Head of caudate nucleus (tissue), 42 donors: ENCODE results near the gene HTT.

Source experiments
- DNase-seq, 42 donors: peaks; one replicate each; pipeline versions ENCODE4 v3.0.0 to v3.0.0-alpha.2; 2020 to 2021; ENCODE audit warnings: mixed read lengths in 7 of 42
- intact Hi-C: fragments of 100-400 bp; cut with DNase I; formaldehyde crosslinking; loops from one replicate; pipeline ENCODE4 v1.15.0; 2022

HTT gene

DNA sequence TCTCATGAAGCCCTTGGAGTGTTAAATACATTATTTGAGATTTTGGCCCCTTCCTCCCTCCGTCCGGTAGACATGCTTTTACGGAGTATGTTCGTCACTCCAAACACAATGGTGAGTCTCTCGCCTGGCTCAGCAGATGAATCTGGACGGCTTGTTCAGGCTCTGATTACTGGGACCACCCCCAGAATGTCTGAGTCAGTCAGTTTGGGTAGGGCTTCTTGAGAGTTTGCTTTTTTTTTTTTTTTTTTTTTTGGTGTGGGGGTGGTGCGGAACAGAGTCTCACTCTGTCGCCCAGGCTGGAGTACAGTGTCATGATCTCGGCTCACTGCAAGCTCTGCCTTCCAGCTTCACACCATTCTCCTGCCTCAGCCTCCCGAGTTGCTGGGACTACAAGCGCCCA is 112.1 kb downstream of the HTT start:
- intact Hi-C loops = no loop called here
- peak in 29 of 42 donors; percentile 8 to 78 (median 43) for DNase-seq

DNA sequence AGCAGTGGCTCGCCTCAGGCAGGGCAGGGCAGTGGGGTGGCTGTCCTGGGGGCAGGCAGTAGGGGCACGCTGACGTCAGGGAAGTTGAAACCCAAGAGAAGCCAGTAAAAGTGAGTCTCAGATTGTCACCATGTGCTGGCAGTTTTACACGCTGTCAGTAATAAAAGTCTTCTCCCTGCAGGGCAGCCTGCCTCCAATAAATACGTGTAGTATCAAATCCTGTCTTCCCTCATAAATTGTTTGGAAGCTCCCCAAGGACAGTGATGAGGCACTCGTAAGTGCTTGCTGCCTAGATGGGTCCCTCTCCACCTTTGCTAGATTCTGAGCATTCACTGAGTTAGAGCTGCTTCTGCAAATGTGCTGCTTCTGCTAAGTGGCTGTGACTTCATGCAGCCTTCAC is 113.6 kb downstream of the HTT start:
- intact Hi-C loops = no loop called here
- peak in 2 of 42 donors; percentile 32 to 33 for DNase-seq

DNA sequence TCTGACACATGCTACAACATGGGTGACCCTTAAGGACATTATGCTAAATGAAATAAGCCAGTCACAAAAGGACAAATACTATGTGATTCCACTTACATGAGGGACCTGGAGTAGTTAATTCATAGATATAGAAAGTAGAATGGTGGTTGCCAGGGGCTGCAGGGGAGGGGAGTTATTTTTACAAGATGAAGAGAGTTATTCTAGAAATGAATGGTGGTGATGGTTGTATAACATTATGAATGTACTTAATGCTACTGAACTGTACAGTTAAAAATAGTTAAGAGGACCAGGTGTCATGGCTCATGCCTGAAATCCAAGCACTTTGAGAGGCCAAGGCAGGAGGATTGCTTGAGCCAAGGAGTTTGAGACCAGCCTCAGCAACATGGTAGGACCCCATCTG is 115.0 kb downstream of the HTT start:
- peak in 1 of 42 donors; percentile 6 for DNase-seq
- intact Hi-C loops = no loop called here

DNA sequence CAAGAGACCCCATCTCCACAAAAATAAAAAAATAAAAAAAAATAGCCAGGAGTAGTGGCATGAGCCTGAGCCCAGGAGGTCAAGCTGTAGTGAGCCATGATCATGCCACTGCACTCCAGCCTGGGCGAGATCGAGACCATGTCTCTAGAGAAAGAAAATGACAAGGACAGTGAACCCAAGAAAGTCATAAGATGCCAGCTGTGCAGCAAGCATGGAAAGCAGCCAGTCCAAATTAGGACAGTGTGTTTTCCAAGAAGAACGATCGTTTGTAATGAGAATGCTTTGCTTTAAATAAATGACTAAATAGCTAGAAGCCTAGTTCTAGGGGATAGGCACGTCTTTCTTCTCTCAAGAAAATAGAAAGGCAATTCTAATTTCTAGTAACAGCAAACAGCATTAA is 116.1 kb downstream of the HTT start:
- intact Hi-C loops = no loop called here
- DNase-seq = peak in 4 of 42 donors; percentile 19 to 35 (median 30)

DNA sequence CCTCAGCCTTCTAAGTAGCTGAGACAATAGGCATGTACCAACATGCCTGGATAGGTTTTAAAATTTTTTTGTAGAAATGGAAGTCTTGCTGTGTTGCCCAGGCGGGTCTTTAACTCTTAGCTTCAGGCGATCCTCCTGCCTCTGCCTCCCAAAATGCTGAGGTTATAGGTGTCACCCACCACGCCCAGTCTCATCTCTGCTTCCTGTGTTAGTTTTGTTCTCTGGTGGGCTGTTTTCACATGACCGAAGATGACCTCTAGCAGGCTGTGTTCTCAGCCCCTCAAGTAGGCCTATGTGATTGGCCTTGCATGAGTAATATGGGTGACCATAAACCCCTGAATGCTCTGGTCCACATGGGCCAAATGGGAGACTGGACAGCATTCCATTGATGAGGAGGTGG is 117.7 kb downstream of the HTT start:
- peak in 3 of 42 donors; percentile 5 to 18 (median 16) for DNase-seq
- intact Hi-C loops = no loop called here

DNA sequence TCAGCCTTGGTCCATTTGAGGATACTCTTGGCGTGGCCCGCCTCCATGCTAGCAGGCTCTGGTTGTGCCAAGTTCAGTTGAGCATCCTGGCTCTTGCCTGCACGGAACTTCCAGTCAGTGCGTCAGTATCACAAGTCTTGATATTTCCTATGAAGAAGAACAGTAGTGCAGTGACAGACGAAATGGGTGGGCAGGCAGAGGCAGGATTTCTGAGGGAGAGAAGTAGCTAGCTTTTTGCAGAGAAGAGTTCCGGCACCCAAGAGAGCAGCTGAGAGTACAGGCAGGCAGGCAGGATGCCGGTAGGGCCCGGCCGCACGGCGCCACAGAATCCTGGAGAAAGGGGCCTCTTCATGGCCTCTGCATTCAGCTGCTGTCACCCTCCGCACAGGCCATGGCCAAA is 118.3 kb downstream of the HTT start:
- DNase-seq = peak in 38 of 42 donors; percentile 15 to 86 (median 54)
- intact Hi-C loops = no loop called here

DNA sequence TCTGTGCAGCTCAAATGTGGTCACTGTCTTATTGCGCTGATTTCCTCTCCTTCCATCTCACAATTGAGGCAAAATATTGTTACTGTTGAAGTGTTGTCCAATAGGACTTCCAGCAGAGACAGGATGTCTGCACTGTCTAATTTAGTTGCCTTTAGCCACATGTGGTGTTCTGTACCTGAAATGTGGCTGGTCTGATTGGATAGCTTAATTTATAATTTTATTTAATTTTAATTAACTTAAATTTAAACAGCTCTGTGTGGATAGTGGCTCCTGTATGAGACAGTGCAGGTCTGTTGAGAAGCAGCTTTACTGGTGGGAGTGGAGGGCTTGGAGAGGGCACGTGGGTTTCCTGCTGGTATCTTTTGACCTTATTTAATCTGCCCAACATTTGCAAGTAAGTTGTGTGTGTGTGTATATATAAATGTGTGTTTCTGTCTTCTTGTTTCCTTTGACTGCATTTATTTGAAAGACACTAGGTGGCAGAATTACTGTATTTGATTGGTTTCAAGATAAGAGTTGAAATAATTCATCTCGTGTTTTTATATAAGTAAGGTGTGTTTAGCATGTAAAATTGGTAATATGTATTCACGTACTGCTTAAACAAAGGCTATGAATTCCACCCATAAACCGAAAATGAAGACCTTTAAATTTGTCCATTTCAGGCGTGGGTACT is 119.2 kb downstream of the HTT start:
- peak in 2 of 42 donors; percentile 4 to 20 for DNase-seq
- intact Hi-C loops = no loop called here

DNA sequence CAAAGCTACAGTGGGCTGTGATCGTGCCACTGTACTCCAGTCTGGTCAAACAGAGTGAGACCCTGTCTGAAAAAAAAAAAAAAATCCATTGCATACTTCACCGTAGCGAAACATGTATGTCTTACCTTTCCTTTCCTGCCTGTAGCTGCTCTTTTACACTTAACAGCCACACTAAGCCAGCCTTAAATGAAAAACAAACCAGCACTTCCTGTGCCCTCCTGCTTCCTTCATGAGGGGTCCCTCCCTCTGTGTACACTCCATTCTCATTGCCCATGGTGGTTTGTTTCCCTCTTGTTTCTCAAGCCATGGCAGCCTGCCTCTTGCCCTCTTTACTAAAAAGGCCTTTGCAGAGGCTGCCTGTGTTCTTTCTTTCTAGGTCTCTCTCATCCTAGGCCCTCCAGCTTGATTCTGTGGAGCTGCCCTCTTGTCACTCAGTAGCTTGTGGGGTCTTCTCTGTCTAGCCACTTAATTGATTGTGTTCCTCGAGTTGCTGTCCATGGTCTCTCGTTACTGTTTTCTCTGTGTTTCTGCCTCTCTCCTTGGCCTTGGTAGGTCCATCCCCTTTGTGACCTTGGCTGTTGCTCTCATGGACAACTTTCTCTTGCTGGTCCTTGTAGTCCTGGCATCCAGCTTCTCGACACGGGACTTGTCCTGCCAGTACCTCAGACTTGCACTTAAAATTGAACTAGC is 122.3 kb downstream of the HTT start:
- intact Hi-C loops = no loop called here
- peak in 2 of 42 donors; percentile 10 to 19 for DNase-seq

DNA sequence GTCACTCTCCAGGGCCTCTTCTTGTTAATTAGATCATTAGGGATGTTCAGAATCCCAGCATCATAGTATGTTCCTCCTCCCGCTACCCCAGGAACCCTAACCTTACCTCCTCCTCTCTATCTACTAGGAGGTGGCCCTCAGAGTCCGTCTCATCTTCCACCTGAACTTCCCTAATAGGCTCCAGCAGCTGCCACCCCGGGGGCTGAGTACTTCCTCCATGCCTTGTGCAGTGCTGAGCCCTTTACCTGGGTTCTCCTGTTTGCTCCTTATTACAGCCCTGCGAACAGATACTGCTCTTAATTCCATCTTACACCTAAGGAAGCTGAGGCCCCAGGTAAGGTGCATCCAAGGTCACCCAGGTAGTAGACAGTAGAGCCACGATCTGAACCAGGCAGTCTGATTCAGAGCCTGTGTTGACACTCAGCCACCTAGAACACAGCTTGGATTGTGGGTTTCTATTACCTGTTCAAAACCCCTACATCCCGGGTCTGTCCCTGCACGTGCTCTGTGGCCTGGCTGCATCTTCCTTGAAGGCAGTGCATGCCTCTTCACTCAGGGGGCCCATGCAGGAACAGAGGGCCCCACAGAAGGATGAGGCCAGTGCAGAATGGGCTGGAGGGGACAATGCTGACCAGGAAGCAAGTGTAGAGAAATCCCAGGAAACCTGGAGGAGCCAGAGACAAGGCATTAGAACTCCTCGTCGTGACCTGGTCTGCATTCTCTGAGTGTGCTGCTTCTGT is 123.1 kb downstream of the HTT start:
- DNase-seq = peak in 3 of 42 donors; percentile 10 to 19 (median 19)
- intact Hi-C loops = no loop called here

DNA sequence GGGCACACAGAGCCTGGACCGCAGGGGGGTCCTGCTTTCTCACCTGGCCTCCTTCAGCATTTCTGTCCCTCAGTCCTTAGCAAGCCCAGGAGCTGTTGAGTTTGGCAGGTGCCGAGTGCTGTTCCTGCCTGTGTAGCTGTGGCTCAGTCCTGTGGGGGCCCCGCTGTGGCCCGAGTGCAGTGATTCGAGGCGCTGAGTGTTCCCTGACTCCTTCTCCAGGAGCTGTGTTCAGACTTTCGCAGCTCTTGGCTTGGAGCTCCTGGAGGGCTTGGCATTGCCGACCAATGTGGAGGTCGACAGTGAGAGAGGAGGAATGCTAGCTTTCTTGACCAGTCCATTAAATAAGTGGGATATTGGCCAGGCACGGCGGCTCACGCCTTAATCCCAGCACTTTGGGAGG is 124.4 kb downstream of the HTT start:
- DNase-seq = peak in 1 of 42 donors; percentile 5
- intact Hi-C loops = no loop called here

DNA sequence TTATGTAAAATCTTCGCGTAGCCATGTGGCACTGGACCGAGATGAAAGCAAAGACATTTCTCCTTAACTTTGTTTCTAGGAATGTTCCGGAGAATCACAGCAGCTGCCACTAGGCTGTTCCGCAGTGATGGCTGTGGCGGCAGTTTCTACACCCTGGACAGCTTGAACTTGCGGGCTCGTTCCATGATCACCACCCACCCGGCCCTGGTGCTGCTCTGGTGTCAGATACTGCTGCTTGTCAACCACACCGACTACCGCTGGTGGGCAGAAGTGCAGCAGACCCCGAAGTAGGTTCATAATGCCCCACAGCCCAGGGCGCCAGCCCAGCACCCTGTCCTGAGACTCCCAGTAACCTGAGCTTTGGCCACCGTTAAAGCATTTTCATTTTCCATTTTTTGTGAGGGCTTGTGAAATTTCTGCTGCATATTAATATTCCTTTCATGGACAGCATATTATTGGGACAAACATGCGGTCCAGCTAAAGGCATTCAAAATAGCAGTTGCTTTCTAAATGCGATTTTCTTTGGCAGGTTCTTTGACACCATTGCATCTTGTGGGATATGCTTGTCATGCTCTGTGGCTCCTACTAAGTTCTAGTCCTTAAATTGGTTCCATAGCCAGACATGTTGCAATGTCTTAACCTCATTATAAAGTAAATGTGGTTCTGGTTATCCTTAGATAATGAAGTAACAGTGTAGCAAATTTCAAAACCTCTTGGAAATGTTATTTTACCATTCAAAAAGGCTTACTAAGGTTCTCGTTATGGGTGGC is 125.4 kb downstream of the HTT start:
- intact Hi-C loops = loop anchor here (10.0 kb wide), 1 partner anchor 245 kb away; the partner anchor contains the start of gene HGFAC
- peak in 2 of 42 donors; percentile 33 to 40 for DNase-seq

DNA sequence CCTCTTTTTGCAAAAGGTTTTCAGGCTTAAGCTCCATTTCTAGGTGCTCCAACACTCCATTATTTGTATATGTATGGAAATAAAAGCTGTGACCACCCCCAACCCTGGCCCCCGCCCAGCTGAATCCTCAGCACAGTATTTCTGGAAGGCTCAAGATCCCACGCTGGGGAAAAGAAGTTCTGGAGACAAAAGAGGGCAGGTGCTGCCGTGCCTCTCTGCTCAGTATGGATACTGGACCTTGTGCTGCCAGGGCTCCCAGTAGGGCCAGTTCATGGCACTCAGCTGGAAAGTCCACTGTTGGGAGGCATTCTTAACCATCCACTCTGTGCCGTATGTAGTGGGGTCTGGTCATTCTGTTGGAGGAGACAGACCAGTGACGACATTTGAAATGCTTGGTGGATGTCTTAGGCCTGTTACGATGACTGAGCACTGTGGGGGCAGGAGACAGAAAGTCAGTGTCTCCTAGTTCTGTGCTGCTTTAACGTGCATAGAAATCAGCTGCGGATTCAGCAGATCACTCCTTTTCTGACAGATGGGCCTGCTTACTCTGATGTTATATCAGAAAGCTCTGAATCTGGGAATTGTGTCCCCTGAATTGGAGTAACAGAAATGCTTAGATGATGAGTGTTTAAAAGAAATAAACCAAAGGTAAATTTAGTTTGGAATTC is 126.1 kb downstream of the HTT start:
- DNase-seq = peak in 17 of 42 donors; percentile 23 to 73 (median 43)

DNA sequence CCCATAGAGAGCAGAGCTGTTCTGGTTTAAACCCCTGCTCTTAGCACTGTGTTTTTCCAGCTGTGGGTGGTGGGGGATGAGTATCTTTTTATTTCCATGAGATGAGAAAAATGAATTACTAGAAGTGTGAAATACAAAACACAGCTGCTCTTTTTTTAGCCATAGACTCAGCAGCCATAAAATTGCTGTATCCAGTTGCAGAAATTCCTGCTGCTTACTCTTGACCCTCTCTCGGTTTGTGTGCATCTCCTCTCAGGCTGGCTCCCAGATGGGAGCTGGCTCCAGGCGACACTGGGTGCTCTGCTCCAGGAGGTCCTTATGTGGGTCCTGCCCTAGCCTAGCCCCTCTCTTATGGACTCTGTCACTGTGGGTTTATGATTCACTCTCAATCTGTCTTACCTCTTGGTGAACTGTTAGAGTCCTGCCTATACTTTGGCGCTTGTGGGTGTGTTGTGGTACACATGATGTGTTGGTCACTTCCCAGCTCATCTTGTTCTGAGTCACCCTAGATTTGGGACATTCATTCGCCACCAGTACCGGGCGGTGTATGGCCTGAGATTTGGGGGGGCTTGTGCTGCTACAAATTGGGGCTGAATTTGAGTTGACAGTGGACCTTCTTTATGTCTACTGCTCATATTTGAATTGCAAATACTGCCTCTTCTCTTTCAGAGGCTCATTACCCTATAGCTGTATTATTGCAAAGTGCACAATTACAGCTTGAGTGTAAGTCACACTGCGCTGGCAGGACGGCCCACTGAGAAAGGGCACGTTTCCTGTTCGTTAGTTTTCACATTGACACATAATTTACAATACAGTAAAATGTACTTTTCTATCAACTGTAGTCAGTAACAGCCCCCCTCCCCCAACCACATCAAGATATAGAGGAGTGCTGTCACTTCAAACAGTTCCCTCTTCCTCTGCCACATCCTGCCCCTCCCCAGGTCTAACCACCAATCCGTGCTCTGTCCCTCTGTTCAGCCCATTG is 127.5 kb downstream of the HTT start:
- DNase-seq = peak in 2 of 42 donors; percentile 29
- intact Hi-C loops = loop anchor here (10.0 kb wide), 1 partner anchor 243 kb away; the partner anchor contains the start of gene HGFAC

More for the DNA sequence above, 126.1 kb downstream of the HTT start:
- intact Hi-C loops = loop anchor here (10.0 kb wide), 1 partner anchor 244 kb away; the partner anchor contains the start of gene HGFAC

DNA sequence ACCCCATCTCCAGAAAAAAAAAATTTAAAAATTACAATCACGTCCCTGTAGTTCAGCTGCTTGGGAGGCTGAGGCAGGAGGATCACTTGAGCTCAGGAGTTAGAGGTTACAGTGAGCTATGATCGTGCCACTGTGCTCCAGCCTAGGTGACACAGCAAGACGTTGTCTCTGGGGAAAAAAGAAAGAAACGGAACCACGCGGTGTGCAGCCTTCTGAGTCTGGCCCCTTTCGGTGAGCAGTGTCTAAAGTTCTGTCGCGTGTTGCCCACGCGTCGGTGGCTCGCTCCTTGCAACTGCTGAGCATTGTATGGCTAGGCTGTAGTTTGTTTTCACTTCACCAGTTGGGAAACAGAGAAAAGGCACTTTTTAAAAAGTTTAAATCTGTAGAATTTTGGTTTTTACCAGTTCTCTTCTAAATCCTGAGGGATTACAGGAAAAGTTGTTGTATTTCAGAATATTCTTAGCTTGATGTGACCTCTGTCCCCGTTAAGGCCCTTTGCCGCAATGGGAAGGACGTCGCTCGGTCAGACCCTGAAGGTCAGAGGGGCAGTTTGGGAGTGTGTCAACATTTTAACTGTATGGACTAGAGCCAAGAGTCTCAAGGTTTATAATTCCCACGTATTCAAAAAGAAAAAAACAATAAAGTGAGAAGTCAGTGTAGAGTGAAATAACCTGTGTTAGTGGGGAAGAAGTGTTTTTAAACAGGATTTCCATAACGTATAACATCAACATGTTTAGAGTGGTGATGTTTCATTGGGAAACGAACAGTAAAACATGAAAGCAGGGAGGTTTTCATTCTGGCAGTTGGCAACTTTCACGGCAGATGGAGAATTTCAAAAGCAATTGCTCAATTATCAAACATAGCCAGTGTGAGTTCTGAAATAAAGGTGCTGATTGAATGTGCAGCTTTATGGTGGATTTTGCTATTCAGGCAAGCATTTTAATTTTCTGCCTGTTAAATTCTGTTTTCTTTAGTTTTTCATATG is 128.6 kb downstream of the HTT start:
- intact Hi-C loops = loop anchor here (10.0 kb wide), 1 partner anchor 242 kb away; the partner anchor contains the start of gene HGFAC
- DNase-seq = peak in 2 of 42 donors; percentile 18 to 30

DNA sequence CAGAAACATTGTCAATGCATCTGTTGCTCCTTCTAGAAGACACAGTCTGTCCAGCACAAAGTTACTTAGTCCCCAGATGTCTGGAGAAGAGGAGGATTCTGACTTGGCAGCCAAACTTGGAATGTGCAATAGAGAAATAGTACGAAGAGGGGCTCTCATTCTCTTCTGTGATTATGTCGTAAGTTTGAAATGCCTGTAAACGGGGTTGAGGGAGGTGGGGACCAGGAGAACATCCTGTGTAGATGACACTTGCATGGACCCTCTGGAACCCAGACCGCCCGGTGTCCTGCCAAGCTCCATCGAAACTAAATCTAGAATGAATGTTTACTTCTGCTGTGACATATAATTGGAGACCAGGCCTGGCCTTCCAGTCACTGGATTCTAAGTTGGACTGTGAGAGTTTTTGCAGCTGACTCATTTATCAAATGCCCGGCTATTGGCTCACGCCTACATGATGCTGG is 129.5 kb downstream of the HTT start:
- DNase-seq = peak in 2 of 42 donors; percentile 30 to 31
- intact Hi-C loops = loop anchor here (10.0 kb wide), 1 partner anchor 241 kb away; the partner anchor contains the start of gene HGFAC

DNA sequence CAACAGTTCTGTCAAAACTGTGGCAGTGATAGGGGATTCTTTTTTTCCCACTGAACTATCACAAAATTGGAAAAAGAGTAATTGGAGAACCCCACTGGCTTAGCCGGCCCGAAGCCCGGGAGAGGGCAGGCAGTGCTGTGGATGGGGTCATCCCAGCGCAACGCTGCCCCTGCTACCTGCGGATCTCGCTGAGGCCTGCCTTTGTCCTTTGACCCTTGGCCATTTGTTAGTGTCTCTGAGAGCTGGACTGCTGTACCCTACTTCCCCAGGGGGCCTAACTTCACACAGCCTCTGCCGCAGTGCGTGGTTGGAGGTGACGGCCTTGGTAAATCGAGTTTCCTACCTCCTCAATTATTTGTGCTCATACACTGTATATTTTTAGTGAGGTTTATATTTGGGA is 131.5 kb downstream of the HTT start:
- intact Hi-C loops = loop anchor here (10.0 kb wide), 1 partner anchor 239 kb away; the partner anchor contains the start of gene HGFAC
- no peak for DNase-seq
